ENCODE measurements around the gene C12orf42.
"Not testable (repeated sequence)": the region's sequence is repeated elsewhere in the genome, so short reads cannot be mapped to it uniquely, and the experiment has no call there.

The C12orf42 gene

DNA sequence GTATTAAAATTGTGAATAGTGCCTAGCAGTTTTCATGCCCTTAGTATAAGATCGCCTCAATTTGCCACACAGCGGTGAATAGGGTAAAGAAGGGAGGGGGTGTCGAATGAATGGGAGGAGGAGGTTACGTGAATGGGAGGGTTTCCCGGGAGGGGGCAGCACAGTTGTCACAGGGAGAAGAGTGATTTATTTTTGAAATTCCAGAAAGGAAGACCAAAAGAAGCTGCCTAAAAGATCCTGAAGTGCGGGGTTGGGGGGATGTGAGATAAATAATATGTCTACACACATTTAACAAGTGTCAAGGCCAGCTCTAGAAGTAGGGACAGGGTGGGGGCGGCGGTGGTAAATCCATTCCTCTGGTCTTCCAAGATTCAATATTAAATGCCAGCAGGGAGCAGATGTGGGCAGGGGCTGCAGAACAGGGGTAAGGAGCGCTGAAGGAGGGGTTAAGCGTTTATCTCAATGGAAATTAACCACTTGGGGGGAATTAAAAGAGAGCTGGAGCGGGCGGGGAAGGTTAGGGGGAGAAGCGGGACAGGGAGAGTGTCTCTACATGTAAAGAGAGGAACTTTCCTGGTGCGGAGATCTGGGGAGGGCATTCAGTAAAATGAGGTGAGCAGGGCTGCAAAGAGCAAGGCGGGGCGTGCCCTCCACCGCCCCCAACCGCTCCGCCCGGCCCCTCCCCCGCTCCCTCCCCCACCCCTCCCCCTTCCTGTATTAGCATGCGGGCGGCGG lies 867 bp downstream of the C12orf42 start:
- DNase-seq (ENCODE audit: low spot score), result no peak

- no peak for DNase-seq (ENCODE audit: low spot score)
Observed at GRCh38 chr12:103494051-103494733, 1.6 kb downstream of the C12orf42 start.

- no peak for DNase-seq (ENCODE audit: low spot score)
Observed at GRCh38 chr12:103493199-103493598, 2.6 kb downstream of the C12orf42 start.

DNA sequence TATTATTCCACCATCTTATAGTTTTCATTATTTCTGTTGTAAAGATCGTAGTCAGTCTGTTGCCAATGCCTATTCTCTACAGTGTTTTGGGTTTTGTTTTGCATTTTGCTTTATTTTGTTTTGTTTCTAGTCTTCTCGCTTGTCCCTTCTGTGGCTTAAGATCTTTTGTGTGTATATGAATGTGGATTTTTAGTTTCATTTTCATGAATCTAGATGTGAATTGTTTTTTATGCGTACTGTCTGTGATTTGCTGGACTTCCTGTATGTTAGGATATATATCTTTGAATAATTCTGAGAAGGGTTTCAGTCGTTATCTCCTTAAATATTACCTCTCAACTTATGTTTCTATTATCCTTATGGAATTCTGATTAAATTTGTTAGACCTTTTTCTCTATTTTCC lies 13.4 kb downstream of the C12orf42 start:
- DNase-seq (ENCODE audit: low spot score), result no peak

DNA sequence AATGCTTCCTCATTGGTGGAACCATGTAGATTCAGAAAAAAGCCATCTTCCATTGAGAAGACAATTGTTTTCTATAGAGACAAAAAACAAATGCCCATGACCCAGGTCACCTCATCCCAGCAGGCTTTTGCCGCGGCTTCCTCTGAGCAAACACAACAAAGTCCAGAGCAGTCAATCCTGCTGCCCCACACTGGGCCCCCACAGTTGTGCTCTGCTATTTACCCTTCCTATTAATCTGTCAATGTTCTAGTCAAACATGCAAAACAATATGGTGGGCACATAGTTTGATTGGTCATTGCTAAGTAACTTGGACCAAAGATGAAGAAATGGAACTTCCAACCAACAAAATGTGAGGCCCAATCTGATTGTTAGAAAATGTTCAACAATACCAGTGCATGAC lies 20.7 kb downstream of the C12orf42 start:
- DNase-seq (ENCODE audit: low spot score), result no peak

DNA sequence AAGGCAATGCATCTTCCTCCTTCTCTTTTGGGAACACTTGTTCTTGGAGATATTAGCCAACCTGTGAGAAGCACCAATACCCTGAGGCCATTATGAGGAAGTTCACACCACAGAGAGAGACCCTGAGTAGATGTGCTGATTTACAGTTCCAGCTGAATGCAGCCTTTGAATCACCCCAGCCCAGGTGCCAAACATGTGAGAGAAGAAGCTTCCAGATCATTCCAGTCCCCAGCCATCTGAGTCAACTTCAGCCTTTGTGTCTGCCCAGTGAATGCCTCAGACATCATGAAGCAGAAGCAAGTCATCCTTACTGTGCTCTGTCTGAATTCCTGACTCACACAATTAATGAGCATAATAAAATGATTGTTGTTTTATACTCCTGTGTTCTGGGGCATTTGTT lies 25.1 kb downstream of the C12orf42 start:
- DNase-seq (ENCODE audit: low spot score), result no peak

GRCh38 chr12:103469719-103470118 lies 26.0 kb downstream of the C12orf42 start:
- no peak for DNase-seq (ENCODE audit: low spot score)

DNA sequence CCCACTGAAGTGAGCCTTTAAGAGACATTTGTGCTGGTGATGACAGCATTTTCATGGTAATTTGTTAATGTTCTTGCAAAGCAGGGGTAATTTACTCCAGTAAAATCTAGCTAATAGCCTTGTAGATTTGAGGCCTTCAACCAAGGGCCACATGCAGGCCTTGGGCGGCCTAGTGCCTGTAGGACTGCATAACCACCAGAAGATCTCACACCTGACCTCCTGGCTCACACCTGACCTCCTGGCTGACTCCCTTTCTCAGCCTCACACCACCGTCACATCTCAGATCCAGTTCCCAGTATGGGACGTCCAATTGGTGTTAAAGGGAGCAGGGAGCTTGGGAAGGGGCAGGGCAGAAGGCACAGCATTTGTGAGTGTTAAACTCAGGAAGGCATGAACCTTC lies 26.9 kb downstream of the C12orf42 start:
- DNase-seq (ENCODE audit: low spot score), result no peak

GRCh38 chr12:103462675-103463074 lies 33.1 kb downstream of the C12orf42 start:
- DNase-seq (ENCODE audit: low spot score), result no peak

GRCh38 chr12:103457471-103457870 lies 38.3 kb downstream of the C12orf42 start:
- DNase-seq (ENCODE audit: low spot score), result no peak

DNA sequence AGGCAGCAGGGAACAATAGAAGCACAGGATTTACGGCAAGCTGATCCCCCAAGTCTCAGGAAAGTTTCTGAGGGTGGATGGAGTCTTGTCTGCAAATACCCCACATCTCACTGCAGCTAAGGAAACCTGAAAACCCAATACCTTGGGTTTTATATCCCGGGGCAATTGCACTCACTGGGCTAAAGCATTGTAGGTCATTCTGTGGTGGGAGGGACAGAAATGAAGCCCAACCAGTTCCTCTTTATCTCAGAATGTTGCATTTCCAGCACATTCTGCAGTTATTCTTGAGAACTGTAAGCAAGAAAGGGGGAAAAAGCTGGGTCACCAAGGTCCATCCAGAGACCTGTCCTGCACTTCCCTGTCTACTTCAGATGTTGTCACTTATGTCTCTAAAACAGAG lies 39.8 kb downstream of the C12orf42 start:
- no peak for DNase-seq (ENCODE audit: low spot score)

DNA sequence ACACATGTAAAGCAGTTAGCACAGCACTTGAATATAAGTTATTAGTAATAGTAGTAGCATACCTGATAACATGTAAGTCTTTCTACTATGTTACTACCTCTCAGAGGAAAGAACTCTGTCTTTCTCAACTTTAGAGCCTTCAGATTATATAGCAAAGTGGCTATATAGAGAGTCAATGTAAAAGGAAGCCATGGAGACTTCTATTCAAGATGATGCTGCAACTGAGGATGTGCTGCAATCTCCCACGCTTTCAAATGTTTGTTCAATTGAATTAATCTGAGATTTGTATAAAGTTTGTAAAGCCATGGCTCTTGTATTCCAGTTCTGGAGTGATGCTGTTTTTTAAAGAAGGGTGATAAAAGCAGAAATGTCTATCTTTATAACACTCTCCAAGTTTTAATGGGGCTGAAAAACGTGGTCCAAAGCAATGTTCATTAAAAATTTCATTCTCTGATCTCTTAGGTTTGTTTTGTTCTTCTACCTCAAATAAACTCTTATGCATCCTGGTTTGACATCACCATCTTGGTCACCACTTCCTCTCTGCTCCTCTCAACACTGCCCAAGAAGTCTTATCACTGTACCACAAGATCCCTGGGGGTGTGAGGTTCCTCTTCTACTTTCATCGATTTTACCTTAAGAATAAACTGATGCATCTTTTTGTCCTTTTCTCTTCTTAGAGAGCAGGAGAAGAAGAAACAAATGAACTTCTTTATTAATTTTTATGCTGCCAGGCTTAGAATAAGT lies 40.6 kb downstream of the C12orf42 start:
- peak; percentile 21 for DNase-seq (ENCODE audit: low spot score)

GRCh38 chr12:103444983-103445382 lies 50.8 kb downstream of the C12orf42 start:
- no peak for DNase-seq (ENCODE audit: low spot score)

GRCh38 chr12:103442822-103443221 lies 52.9 kb downstream of the C12orf42 start:
- DNase-seq (ENCODE audit: low spot score), result no peak

- DNase-seq (ENCODE audit: low spot score), result no peak
Observed at GRCh38 chr12:103442182-103442555, 53.6 kb downstream of the C12orf42 start.

DNA sequence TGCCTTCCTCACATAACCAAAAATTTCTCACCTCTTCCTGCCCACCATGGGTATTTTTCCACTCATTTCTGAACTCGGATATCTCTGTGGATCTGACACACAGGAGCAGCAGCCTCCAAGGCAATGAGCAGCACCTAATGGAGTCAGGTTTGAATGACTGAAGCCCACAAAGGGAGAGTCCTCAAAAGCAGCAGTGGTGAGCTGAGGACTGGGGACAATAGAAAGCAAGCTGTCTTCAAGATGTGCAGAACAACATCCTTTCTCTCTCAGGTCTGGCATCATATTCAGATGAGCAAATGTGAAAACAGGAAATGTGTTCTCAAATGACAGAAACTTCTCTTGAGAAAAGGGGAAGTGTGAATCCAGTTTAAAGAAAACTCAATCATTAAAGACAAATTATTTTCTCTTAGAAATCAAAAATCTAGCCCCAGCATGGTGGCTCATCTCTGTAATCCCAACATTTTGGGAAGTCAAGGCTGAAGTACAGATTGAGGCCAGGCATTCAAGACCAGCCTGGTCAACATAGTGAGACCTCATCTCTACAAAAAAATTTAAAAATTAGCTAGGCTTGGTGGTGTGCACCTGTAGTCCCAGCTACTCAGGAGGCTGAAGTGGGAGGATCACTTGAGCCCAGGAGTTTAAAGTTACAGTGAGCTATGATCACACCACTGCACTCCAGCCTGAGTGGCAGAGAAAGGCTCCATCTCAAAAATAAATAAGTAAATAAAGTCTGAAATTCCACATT lies 54.2 kb downstream of the C12orf42 start:
- peak; percentile 32 for DNase-seq (ENCODE audit: low spot score)

DNA sequence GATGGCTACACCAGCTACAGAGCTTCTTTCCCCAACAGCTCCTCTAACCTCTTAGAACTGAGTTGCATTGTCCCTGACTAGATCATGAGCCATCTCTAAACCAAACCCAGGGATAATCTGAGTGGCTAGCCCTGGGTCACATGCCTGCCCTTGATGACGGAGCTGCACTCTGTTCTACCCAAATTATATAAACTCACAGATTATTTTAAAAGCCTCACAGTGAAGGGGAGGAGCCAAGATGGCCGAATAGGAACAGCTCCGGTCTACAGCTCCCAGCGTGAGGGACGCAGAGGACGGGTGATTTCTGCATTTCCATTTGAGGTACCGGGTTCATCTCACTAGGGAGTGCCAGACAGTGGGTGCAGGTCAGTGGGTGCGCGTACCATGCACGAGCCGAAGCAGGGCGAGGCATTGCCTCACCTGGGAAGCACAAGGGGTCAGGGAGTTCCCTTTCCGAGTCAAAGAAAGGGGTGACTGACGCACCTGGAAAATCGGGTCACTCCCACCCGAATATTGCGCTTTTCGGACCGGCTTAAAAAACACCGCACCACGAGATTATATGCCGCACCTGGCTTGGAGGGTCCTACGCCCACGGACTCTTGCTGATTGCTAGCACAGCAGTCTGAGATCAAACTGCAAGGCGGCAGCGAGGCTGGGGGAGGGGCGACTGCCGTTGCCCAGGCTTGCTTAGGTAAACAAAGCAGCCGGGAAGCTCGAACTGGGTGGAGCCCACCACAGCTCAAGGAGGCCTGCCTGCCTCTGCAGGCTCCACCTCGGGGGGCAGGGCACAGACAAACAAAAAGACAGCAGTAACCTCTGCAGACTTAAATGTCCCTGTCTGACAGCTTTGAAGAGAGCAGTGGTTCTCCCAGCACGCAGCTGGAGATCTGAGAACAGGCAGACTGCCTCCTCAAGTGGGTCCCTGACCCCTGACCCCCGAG lies 61.3 kb downstream of the C12orf42 start:
- DNase-seq (ENCODE audit: low spot score), result peak; percentile 41

DNA sequence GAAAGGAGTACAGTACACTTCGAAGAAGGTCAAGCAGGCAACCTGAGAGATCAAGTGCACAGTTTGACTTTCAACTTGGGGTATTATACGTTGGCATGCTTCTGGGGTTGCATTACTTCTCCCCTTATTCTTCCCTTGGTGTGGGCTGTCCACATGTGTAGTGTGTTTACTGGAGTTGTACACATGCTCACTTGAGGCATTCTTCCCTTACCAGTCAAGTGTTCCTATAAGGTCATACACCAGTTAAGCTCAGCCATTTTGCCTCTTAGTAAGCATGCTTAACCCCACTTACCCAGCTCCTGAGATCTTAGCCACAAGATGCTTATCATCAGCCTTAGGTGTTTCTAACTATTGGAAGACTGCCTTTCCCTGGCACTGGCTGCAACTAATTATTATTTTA lies 63.8 kb downstream of the C12orf42 start:
- DNase-seq (ENCODE audit: low spot score), result no peak

DNA sequence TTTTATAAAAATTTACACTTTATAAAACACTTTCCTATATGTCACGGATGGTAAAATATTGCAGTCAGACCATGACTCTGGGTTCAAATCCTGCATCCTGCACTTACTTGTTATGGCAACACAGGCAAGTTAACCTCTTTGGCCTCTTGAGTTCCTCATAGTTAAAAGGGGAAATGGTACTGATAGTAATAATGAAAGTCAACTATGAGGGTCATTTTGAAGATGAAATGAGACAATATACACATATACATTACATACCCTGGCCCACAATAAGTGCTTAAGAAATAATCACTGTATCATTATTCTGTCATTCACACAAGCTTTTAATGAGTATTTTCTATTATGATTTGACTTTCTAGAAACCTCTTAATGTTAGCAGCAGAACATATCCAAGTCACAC lies 64.4 kb downstream of the C12orf42 start:
- DNase-seq (ENCODE audit: low spot score), result no peak

DNA sequence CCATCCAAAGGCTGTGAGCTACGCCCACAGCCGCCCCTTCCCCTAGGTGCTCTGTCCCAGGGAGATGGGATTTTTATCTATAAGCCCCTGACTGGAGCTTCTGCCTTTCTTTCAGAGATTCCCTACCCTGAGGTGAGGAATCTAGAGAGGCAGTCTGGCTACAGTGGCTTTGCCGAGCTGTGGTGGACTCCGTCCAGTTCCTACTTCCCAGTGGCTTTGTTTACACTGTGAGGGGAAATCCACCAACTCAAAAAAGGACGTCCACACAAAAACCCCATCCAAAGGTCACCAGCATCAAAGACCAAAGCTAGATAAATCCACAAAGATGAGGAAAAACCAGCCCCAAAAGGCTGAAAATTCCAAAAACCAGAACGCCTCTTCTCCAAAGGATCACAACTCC lies 70.1 kb downstream of the C12orf42 start:
- not testable (repeated sequence) for DNase-seq (ENCODE audit: low spot score)
